C1 segment of cervical spinal cord (tissue), 14 donors: ENCODE data around the gene DEFB128.

Experiments used
- DNase-seq, 14 donors: peaks; one replicate each; lab custom pipeline; 2025; lab: John Stamatoyannopoulos, UW

The DEFB128 gene

DNA sequence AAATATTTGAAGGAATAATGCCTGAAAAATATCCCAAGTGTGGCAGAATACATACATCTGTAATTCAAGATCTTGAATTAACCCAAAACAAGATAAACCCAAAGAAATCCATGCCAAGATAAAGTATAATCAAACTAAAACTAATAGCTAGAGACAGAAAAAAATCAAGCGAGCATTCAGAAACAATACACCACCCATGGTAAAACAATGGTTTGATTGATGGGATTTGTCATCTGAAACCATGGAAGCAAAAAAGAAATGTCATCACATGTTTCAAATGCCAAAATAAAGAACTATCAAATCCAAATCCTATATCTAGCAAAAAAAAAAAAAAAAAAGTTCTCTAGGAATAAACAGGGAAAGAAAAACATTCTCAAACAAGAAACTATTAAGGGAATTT, 37.4 kb downstream of the DEFB128 start:
- no peak for DNase-seq

DNA sequence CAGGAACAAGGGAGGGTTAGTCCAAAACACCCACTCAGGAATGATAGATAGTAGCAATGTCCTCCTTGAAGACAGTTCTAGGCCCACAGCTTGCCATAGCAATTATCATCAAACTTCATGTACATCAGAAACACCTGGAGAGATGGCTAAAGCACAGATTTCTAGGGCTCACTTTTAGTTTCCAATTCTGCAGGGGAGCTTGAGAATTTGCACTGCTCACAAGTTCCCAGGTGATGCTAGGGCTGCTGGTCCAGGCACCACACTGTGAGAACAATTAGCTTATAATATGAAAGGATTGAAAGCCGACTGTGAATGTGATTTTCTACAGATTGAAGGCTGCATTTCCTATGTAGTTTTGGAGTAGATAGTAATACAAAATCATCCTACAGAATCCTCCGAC, 43.6 kb downstream of the DEFB128 start:
- DNase-seq, result no peak

DNA sequence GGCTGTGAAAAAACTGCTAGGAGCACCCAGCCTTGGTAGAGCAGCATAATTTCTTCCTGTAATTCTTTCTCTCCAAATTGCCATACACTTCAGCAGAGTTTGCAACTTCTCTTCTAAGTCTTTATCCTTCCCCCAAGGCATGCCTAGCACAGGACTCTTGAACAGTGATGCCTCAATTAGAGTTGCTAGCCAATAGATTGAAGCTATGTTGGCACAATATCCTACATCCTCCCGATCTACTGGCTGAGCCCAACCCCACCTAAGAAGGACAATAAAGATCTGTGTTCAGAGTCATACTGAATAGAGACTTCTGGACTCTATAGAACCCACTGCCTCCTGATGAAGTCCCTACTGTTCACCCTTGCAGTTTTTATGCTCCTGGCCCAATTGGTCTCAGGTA, 47.2 kb downstream of the DEFB128 start, which contains the start of gene DEFB126:
Gene DEFB126, plus strand, starts transcription at position 301 of the 400 bp plus-strand sequence. Its CDS starts 39 bp downstream, at position 340.
- no peak for DNase-seq
